GM19238 (cell line): ENCODE results near the gene PPM1J.
A peak's percentile ranks its signal among the peaks of the same experiment; 100 is the strongest.

Experiments used
- DNase-seq: peaks from one replicate; pipeline ENCODE4 v3.0.0; 2011; ENCODE audit warnings: low spot score; ENCODE audit not compliant: insufficient read length

Gene PPM1J

GRCh38 chr1:112704934-112705627 lies 10.1 kb downstream of the PPM1J start:
- peak; percentile 94 for DNase-seq

GRCh38 chr1:112704391-112704933 lies 10.7 kb downstream of the PPM1J start:
- no peak for DNase-seq

- no peak for DNase-seq
Measured at GRCh38 chr1:112703706-112704105, 11.4 kb downstream of the PPM1J start.

GRCh38 chr1:112702420-112703261 lies 12.5 kb downstream of the PPM1J start:
- DNase-seq = no peak

- DNase-seq = no peak
Measured at GRCh38 chr1:112702067-112702395, 13.1 kb downstream of the PPM1J start.

- no peak for DNase-seq
Measured at GRCh38 chr1:112701227-112702066, 13.7 kb downstream of the PPM1J start.

- peak; percentile 66 for DNase-seq
Measured at GRCh38 chr1:112700290-112701226, 14.6 kb downstream of the PPM1J start.

- DNase-seq = no peak
Measured at GRCh38 chr1:112699425-112700144, 15.5 kb downstream of the PPM1J start.

- DNase-seq = no peak
Measured at GRCh38 chr1:112698366-112699310, 16.5 kb downstream of the PPM1J start.

GRCh38 chr1:112697781-112698201 lies 17.3 kb downstream of the PPM1J start:
- DNase-seq = no peak

- DNase-seq = no peak
Measured at GRCh38 chr1:112696578-112697314, 18.4 kb downstream of the PPM1J start.

- no peak for DNase-seq
Measured at GRCh38 chr1:112695276-112695675, 19.9 kb downstream of the PPM1J start.

- no peak for DNase-seq
Measured at GRCh38 chr1:112694363-112694929, 20.7 kb downstream of the PPM1J start.

GRCh38 chr1:112693821-112694220 lies 21.3 kb downstream of the PPM1J start:
- no peak for DNase-seq

GRCh38 chr1:112692681-112693080 lies 22.5 kb downstream of the PPM1J start:
- DNase-seq = no peak

- DNase-seq = no peak
Measured at GRCh38 chr1:112689842-112690237, 25.3 kb downstream of the PPM1J start.

GRCh38 chr1:112689196-112689841 lies 25.8 kb downstream of the PPM1J start:
- no peak for DNase-seq
